Erythroblast (primary cell): ENCODE measurements around the gene ETF1.

Source experiments
- GATA1 ChIP-seq: IDR thresholded peaks from 2 replicates; pipeline ENCODE4 v1.6.1; 2011; ENCODE audit warnings: low read depth, mild to moderate bottlenecking, control low read depth, low read length, moderate library complexity
- POLR2A ChIP-seq: IDR thresholded peaks from 2 replicates; pipeline ENCODE4 v1.6.1; 2011; ENCODE audit warnings: mild to moderate bottlenecking, low read length

DNA sequence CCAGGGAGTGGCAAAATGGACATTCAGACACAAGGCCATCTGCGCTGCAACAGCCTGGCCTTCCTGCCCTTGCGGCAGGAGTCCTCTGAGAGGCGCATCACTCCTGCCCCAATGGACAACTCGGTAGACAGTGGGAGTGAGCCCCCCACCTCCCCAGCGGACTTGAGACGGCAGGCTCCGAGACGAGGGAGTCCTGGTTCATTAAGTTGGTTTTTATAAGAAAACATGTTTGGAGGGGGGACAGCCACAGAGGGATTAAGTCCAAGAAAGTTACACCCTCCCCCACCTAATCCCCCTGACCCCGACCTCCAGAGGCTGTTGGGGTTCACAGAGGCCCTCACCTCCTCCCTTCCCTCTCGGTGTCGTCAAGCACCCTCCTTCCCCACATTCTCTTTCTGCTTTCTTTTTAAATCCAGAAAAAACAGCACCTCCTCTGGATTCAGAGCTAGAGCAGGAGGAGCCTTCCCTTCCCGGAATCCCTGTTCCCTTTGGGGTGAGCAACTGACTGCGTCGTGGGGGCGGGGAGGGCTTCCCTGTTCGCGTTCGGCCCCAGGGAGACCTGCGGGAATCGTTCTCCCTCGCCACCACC lies 79.5 kb downstream of the ETF1 start:
- no peak for TF ChIP-seq POLR2A
- no peak for TF ChIP-seq GATA1
